Activated CD8-positive, alpha-beta memory T cell treated with anti-CD3 and anti-CD28 coated beads, Interleukin-2, amount 50 U/mL, for 48 hours (primary cell): ENCODE measurements around the gene ARHGDIA.

Experiments
- DNase-seq: peaks from one replicate; pipeline ENCODE4 v3.0.0-alpha.2; 2020

Gene ARHGDIA

DNA sequence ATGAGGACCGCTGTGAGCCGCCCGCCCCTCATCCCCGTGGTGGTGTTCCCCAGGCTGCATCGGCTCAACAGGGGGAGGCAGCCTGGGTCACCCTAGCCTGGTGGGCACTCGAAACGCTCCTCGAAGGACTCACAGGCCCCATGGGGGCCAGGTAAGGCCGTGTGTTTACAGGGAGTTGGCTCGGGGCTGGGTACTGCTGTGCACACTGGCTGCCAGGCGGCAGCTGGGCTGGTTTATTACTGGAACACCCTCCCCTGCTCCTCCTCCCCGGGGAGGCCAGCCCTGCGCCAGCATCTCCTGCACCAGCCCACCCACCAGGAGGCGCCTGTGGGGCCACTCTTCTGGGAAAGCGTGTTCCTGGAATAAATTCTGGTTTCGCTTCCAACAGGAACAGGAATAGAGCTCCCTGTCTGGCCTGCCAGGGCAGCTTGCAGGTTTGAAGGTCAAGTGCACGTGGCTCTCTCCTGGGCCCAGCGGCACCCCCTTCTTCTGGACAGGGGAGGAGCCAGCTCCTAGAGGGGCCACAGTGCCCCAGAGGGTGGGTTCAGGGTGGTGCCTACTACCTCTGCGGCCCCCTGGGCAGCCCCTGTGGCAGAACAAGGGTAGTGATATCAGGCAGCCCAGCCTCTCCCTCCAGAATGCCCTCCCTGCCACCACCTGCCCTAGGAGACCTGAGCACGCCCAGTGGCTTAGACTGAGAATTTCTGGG, 49.4 kb downstream of the ARHGDIA start:
- DNase-seq, result no peak

DNA sequence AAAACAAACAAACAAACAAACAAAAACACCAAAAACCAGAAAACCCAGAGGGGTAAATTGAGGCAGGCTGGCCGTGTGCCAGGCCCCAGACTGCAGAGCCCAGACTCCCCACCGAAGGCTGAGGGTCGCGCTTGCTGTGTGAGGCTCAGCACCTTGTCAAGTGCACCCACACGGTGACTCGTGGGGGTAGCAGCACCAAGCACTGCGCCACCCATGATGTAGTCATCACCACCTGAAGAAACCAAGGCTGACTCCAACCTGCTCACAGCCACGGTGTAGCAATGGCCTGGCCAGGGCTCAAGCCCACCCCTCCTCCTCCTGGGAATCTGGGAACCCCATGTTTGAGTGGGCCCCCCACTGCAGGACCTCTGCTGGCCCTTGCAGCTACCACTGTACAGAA, 50.0 kb downstream of the ARHGDIA start:
- DNase-seq, result no peak

DNA sequence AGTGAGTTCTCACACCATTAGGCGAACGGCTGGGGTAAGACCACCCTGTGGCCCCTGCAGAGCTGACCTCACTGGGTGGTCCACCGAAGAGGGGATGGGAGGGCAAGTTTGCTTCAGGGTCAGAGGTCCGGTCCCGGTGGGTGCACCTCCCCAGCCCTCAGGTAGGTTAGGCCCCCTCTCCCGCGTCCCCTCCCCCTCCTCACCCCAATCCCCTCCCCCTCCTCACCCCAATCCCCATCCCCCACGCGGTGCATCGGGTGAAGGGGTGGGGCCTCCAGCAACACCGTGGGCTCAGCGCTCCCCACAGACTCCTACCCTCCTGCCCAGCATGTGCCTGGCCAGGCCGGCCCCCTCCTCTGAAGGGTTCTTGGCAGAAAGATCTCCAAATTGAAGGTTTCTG, 51.4 kb downstream of the ARHGDIA start:
- no peak for DNase-seq

GRCh38 chr17:81817758-81818147, 53.4 kb downstream of the ARHGDIA start:
- DNase-seq, result no peak
